ENCODE data around the gene RALGAPB. TPM values are rescaled to one million over a fixed set of nuclear protein-coding genes. Genes with fewer than 3 reads are reported as not detected.

RALGAPB gene
- total and polyA plus RNA-seq, 2 of the 13 experiments (the other 11 are each of a cell fraction or from before 2014, with no cell fraction given): 17.6 to 30.6 TPM

DNA sequence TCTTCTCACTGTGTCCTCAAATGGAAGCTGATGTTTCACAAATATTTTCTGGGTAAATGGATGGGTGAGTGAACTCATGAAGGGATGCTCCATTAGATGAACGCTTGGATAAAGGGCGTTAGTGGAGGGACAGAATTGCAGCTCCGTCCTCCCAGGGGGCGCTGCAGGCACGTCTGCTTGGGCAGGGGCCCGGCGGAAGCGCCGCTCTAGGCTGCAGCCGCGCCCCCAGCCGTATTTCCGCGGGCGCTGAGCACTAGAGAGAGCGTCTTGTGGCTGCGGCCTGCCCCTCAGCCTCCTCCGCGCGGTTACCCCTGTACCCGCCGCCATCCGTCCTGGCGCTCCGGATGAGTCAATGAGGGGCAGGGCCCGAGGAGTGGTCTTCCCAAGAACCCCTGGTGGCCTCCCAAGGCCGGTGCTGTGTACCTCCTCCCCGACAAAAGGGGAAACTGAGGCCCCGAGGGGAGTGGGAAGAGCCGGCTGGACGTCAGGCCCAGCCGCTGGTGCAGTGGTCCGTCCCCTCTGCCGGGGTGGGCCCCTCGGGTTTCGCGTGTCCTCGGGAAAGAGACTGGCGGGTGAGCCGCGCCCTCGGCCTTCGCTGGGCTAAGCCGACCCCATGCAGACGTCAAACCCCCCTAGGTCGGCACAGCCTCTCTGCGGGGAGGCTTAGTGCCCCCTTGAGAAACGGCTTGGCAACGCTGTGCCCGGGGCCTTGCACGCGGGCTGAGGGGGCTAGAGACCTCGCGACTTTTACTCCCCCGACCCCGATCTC, 26.0 kb upstream of the RALGAPB start (continued):
- TF ChIP-seq, protein P1, sequence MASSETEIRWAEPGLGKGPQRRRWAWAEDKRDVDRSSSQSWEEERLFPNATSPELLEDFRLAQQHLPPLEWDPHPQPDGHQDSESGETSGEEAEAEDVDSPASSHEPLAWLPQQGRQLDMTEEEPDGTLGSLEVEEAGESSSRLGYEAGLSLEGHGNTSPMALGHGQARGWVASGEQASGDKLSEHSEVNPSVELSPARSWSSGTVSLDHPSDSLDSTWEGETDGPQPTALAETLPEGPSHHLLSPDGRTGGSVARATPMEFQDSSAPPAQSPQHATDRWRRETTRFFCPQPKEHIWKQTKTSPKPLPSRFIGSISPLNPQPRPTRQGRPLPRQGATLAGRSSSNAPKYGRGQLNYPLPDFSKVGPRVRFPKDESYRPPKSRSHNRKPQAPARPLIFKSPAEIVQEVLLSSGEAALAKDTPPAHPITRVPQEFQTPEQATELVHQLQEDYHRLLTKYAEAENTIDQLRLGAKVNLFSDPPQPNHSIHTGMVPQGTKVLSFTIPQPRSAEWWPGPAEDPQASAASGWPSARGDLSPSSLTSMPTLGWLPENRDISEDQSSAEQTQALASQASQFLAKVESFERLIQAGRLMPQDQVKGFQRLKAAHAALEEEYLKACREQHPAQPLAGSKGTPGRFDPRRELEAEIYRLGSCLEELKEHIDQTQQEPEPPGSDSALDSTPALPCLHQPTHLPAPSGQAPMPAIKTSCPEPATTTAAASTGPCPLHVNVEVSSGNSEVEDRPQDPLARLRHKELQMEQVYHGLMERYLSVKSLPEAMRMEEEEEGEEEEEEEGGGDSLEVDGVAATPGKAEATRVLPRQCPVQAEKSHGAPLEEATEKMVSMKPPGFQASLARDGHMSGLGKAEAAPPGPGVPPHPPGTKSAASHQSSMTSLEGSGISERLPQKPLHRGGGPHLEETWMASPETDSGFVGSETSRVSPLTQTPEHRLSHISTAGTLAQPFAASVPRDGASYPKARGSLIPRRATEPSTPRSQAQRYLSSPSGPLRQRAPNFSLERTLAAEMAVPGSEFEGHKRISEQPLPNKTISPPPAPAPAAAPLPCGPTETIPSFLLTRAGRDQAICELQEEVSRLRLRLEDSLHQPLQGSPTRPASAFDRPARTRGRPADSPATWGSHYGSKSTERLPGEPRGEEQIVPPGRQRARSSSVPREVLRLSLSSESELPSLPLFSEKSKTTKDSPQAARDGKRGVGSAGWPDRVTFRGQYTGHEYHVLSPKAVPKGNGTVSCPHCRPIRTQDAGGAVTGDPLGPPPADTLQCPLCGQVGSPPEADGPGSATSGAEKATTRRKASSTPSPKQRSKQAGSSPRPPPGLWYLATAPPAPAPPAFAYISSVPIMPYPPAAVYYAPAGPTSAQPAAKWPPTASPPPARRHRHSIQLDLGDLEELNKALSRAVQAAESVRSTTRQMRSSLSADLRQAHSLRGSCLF (CRISPR knock-in tag; IDR thresholded peaks at IDR 0.05; ENCODE audit: borderline replicate concordance): no peak; the same call in 1 of the 2 replicates
- TF ChIP-seq, protein P2, sequence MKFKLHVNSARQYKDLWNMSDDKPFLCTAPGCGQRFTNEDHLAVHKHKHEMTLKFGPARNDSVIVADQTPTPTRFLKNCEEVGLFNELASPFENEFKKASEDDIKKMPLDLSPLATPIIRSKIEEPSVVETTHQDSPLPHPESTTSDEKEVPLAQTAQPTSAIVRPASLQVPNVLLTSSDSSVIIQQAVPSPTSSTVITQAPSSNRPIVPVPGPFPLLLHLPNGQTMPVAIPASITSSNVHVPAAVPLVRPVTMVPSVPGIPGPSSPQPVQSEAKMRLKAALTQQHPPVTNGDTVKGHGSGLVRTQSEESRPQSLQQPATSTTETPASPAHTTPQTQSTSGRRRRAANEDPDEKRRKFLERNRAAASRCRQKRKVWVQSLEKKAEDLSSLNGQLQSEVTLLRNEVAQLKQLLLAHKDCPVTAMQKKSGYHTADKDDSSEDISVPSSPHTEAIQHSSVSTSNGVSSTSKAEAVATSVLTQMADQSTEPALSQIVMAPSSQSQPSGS (CRISPR knock-in tag; IDR thresholded peaks at IDR 0.05): peak; percentile 94
- TF ChIP-seq, protein P3, sequence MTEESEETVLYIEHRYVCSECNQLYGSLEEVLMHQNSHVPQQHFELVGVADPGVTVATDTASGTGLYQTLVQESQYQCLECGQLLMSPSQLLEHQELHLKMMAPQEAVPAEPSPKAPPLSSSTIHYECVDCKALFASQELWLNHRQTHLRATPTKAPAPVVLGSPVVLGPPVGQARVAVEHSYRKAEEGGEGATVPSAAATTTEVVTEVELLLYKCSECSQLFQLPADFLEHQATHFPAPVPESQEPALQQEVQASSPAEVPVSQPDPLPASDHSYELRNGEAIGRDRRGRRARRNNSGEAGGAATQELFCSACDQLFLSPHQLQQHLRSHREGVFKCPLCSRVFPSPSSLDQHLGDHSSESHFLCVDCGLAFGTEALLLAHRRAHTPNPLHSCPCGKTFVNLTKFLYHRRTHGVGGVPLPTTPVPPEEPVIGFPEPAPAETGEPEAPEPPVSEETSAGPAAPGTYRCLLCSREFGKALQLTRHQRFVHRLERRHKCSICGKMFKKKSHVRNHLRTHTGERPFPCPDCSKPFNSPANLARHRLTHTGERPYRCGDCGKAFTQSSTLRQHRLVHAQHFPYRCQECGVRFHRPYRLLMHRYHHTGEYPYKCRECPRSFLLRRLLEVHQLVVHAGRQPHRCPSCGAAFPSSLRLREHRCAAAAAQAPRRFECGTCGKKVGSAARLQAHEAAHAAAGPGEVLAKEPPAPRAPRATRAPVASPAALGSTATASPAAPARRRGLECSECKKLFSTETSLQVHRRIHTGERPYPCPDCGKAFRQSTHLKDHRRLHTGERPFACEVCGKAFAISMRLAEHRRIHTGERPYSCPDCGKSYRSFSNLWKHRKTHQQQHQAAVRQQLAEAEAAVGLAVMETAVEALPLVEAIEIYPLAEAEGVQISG (CRISPR knock-in tag; IDR thresholded peaks at IDR 0.05): peak; percentile 100
- TF ChIP-seq, protein P4, sequence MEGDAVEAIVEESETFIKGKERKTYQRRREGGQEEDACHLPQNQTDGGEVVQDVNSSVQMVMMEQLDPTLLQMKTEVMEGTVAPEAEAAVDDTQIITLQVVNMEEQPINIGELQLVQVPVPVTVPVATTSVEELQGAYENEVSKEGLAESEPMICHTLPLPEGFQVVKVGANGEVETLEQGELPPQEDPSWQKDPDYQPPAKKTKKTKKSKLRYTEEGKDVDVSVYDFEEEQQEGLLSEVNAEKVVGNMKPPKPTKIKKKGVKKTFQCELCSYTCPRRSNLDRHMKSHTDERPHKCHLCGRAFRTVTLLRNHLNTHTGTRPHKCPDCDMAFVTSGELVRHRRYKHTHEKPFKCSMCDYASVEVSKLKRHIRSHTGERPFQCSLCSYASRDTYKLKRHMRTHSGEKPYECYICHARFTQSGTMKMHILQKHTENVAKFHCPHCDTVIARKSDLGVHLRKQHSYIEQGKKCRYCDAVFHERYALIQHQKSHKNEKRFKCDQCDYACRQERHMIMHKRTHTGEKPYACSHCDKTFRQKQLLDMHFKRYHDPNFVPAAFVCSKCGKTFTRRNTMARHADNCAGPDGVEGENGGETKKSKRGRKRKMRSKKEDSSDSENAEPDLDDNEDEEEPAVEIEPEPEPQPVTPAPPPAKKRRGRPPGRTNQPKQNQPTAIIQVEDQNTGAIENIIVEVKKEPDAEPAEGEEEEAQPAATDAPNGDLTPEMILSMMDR (CRISPR knock-in tag; IDR thresholded peaks at IDR 0.05): peak; percentile 99
- TF ChIP-seq HNRNPH1 (optimal IDR thresholded peaks at IDR 0.05; ENCODE audit: low read depth, low read length): no peak
- peak; percentile 94; the same call in 1 of the 2 replicates for TF ChIP-seq ZNF879 (CRISPR knock-in tag; IDR thresholded peaks at IDR 0.05)
- peak; percentile 97; the same call in 1 of the 2 replicates for TF ChIP-seq ZNF619 (CRISPR knock-in tag; IDR thresholded peaks at IDR 0.05)
